ENCODE measurements around the gene DOK3. TPM values are rescaled to one million over a fixed set of nuclear protein-coding genes. Genes with fewer than 3 reads are reported as not detected.

Gene DOK3
- total and polyA plus RNA-seq, 8 donors: 5.8 to 90.5 (median 7.1) TPM

GRCh38 chr5:177492841-177493240 is 16.8 kb downstream of the DOK3 start:
- Histone ChIP-seq H3K27me3 (no peaks in the 10 kb centered on the region), H3K4me1 (peaks cover 32 to 63% of the 10 kb centered on the region in 2 donors), H3K36me3 (peaks cover 0 to 54% of the 10 kb centered on the region in 2 donors), H3K27ac (peak overlapping the region in 1 of 2 donors; percentile 92), H3K4me3 (no peak overlapping the region), H3K9me3 (no peaks in the 10 kb centered on the region)
- ATAC-seq (no peak), DNase-seq (no peak)
- TF ChIP-seq CTCF (IDR thresholded peaks at IDR 0.05): no peak
- intact Hi-C loops (cut with DNase I): no loop called here

- peaks cover 32 to 62% of the 10 kb centered on the region in 2 donors for H3K4me1 ChIP-seq
Observed at GRCh38 chr5:177491983-177492746, 17.5 kb downstream of the DOK3 start.

GRCh38 chr5:177491429-177491945 is 18.1 kb downstream of the DOK3 start:
- ATAC-seq (no peak), DNase-seq (peak in 2 of 4 donors; percentile 46 to 85)
- TF ChIP-seq CTCF (IDR thresholded peaks at IDR 0.05): peak; percentile 47 to 69
- Histone ChIP-seq H3K4me3 (no peak overlapping the region), H3K9me3 (no peaks in the 10 kb centered on the region), H3K36me3 (peaks cover 0 to 68% of the 10 kb centered on the region in 2 donors), H3K27me3 (no peaks in the 10 kb centered on the region), H3K4me1 (peaks cover 29 to 59% of the 10 kb centered on the region in 2 donors), H3K27ac (no peak overlapping the region)
- intact Hi-C loops (cut with DNase I): no loop called here

More at GRCh38 chr5:177491983-177492746, 17.5 kb downstream of the DOK3 start:
- Histone ChIP-seq H3K4me3 (no peak overlapping the region), H3K9me3 (no peaks in the 10 kb centered on the region), H3K27me3 (no peaks in the 10 kb centered on the region), H3K27ac (no peak overlapping the region), H3K36me3 (peaks cover 0 to 61% of the 10 kb centered on the region in 2 donors)
- intact Hi-C loops (cut with DNase I): no loop called here
- DNase-seq (peak in 1 of 4 donors; percentile 76), ATAC-seq (no peak)
- TF ChIP-seq CTCF (IDR thresholded peaks at IDR 0.05): no peak

- Histone ChIP-seq H3K4me1 (peaks cover 24 to 54% of the 10 kb centered on the region in 2 donors), H3K27ac (no peak overlapping the region), H3K27me3 (no peaks in the 10 kb centered on the region), H3K9me3 (no peaks in the 10 kb centered on the region), H3K36me3 (peaks cover 0 to 73% of the 10 kb centered on the region in 2 donors), H3K4me3 (no peak overlapping the region)
- DNase-seq (peak in 1 of 4 donors; percentile 76), ATAC-seq (no peak)
- intact Hi-C loops (cut with DNase I): no loop called here
- TF ChIP-seq CTCF (IDR thresholded peaks at IDR 0.05): no peak
Observed at GRCh38 chr5:177490992-177491391, 18.6 kb downstream of the DOK3 start.

- ATAC-seq: no peak
- Histone ChIP-seq H3K4me1 (peaks cover 19 to 49% of the 10 kb centered on the region in 2 donors), H3K9me3 (no peaks in the 10 kb centered on the region), H3K4me3 (no peak overlapping the region), H3K36me3 (peaks cover 0 to 78% of the 10 kb centered on the region in 2 donors), H3K27me3 (no peaks in the 10 kb centered on the region), H3K27ac (no peak overlapping the region)
- no peak for TF ChIP-seq CTCF (IDR thresholded peaks at IDR 0.05)
- DNase-seq: no peak
- intact Hi-C loops (cut with DNase I): no loop called here
Observed at GRCh38 chr5:177490311-177490991, 19.2 kb downstream of the DOK3 start.
